ENCODE data around the gene PTPRR.

Gene PTPRR

GRCh38 chr12:70920251-70920851 lies at the start of gene PTPRR:
Gene PTPRR (minus strand): TSS chr12:70920738. CDS start chr12:70920390, 348 bp downstream.
- no peak for DNase-seq (ENCODE audit: low spot score)

- DNase-seq (ENCODE audit: low spot score): no peak
Measured at GRCh38 chr12:70966996-70967790, 46.7 kb upstream of the PTPRR start.

GRCh38 chr12:70966046-70966445 lies 45.5 kb upstream of the PTPRR start:
- no peak for DNase-seq (ENCODE audit: low spot score)

- DNase-seq (ENCODE audit: low spot score): no peak
Measured at GRCh38 chr12:70964867-70965510, 44.5 kb upstream of the PTPRR start.

- no peak for DNase-seq (ENCODE audit: low spot score)
Measured at GRCh38 chr12:70963081-70963660, 42.6 kb upstream of the PTPRR start.

- no peak for DNase-seq (ENCODE audit: low spot score)
Measured at GRCh38 chr12:70962226-70962794, 41.8 kb upstream of the PTPRR start.

GRCh38 chr12:70960484-70960883 lies 39.9 kb upstream of the PTPRR start:
- DNase-seq (ENCODE audit: low spot score): no peak

- no peak for DNase-seq (ENCODE audit: low spot score)
Measured at GRCh38 chr12:70955415-70955814, 34.9 kb upstream of the PTPRR start.

- no peak for DNase-seq (ENCODE audit: low spot score)
Measured at GRCh38 chr12:70950451-70950850, 29.9 kb upstream of the PTPRR start.

- DNase-seq (ENCODE audit: low spot score): no peak
Measured at GRCh38 chr12:70948976-70949336, 28.4 kb upstream of the PTPRR start.

GRCh38 chr12:70948236-70948975 lies 27.9 kb upstream of the PTPRR start:
- DNase-seq (ENCODE audit: low spot score): no peak

GRCh38 chr12:70936203-70936813 lies 15.8 kb upstream of the PTPRR start:
- no peak for DNase-seq (ENCODE audit: low spot score)

- no peak for DNase-seq (ENCODE audit: low spot score)
Measured at GRCh38 chr12:70933133-70933532, 12.6 kb upstream of the PTPRR start.

- no peak for DNase-seq (ENCODE audit: low spot score)
Measured at GRCh38 chr12:70929029-70929428, 8.5 kb upstream of the PTPRR start.

GRCh38 chr12:70928071-70928470 lies 7.5 kb upstream of the PTPRR start:
- DNase-seq (ENCODE audit: low spot score): no peak

GRCh38 chr12:70927356-70927755 lies 6.8 kb upstream of the PTPRR start:
- DNase-seq (ENCODE audit: low spot score): no peak

GRCh38 chr12:70925539-70925938 lies 5.0 kb upstream of the PTPRR start:
- DNase-seq (ENCODE audit: low spot score): no peak

- no peak for DNase-seq (ENCODE audit: low spot score)
Measured at GRCh38 chr12:70920891-70921290, 353 bp upstream of the PTPRR start.

GRCh38 chr12:70919597-70920035 lies 922 bp downstream of the PTPRR start:
- DNase-seq (ENCODE audit: low spot score): no peak

GRCh38 chr12:70919176-70919575 lies 1.4 kb downstream of the PTPRR start:
- DNase-seq (ENCODE audit: low spot score): no peak

- no peak for DNase-seq (ENCODE audit: low spot score)
Measured at GRCh38 chr12:70918321-70918720, 2.2 kb downstream of the PTPRR start.

All from CD4-positive, alpha-beta T cell treated with Interleukin-6 at 100 ng/mL for 8 hours (primary cell).